Left forelimb (tissue), 1 donor: ENCODE measurements around the gene EPHA8.

ENCODE experiments used
- DNase-seq: peaks from one replicate; pipeline ENCODE4 v3.0.0-alpha.2; 2018; ENCODE audit warnings: low spot score

EPHA8 gene

GRCh38 chr1:22645931-22646330 lies 82.6 kb downstream of the EPHA8 start:
- no peak for DNase-seq

DNA sequence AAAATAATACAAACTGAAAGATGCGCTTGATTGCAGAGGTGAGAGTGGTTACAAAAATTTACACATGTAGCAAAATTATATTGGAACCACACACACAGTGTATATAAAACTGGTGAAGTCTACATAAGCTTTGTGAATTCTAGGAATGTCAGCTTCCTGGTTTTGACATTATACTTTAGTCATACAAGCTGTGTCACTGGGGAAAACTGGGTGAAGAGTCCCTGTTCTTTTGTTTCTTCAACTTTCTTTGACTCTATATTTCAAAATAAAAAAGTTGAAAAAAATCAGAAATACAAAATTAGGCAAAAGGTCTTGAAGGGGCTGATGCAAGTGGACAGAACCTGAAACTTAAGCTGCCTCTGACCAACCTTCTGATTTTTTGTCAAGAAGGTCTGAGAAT lies 83.1 kb downstream of the EPHA8 start:
- no peak for DNase-seq

DNA sequence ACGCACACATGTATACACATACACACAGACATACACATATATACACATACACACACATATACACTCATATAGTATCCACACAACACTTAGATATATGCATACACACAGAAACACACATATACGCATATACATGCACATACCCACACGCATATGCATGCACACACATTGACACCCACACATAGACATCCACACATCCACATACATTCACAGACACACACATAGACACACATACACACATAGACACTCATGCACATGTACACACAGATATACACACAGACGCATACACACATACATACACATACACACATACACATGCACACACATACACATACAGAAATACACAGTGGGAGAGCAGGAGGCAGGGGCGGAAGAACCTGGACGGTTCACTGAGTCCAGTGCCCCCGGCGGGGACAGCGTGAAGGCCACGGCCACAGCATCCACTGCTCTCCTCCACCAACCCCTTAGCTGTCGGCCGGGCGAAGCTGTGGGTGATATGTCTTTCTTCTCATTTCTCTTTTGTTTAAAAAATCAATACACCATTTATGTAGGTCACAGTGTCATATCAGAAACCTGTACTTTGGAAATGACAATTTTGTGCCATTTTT lies 86.9 kb downstream of the EPHA8 start:
- no peak for DNase-seq

- no peak for DNase-seq
These were observed 88.9 kb downstream of the EPHA8 start for GRCh38 chr1:22651941-22652856.

- DNase-seq, result no peak
These were observed 89.6 kb downstream of the EPHA8 start, which contains the start of gene C1QB for GRCh38 chr1:22652881-22653316. Gene C1QB, plus strand, starts transcription at chr1:22653236. Its CDS starts 6,227 bp downstream, at chr1:22659463.
